Stimulated activated CD4-positive, alpha-beta T cell treated with anti-CD3 and anti-CD28 coated beads, TNF-alpha, amount 100 ng/mL, for 24 hours (primary cell): ENCODE data around the gene GREB1L.

Source experiments
- DNase-seq, 3 experiments: peaks; one replicate each; pipeline ENCODE4 v3.0.0-alpha.2; 2020; ENCODE audit warnings: low read depth in 3 of 3

Gene GREB1L

GRCh38 chr18:21559195-21559594 is 317.2 kb downstream of the GREB1L start:
- DNase-seq: no peak

DNA sequence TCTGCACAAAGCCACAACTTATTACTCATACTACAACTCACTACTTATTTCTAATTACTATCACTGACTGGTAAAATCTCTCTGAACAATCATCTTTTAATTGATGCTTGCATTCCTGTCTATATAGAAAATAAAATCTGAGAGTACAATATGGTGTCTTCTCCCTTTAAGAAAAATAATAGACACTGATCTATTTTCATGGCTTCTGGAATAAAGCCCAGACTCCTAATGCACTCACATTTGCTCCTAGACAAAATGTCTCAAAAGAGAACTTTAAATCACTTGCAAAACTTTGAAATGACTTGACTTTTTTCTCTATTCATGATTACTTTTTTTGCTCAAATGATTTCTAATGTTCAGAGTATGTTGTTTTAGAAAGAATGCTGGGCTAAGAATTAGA is 329.7 kb downstream of the GREB1L start:
- no peak for DNase-seq
